HG03039 (cell line): ENCODE measurements around the gene RAN.

Experiments used
- ATAC-seq: cut with Tn5 transposase; IDR thresholded peaks from one replicate; pipeline ENCODE4 v1.9.1; 2021; ENCODE audit warnings: mild to moderate bottlenecking, moderate library complexity; ENCODE audit not compliant: unreplicated experiment

RAN gene

DNA sequence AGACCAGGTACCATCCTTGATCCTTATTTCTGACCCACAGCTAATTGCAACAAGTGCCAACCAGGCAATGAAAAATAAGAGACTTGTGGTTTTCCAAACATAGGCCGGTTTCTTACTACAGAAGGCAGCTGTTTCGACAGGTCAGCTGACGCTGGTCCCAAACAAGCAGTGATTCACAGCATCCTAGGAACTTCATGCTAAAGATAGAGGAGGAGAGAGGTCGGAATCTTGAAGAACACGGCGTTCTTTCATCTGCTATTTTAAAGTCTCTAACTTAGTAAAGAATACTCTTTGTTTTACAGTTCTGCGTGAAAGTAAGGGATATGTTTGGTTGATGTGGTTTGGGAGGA is 53.8 kb downstream of the RAN start:
- ATAC-seq, result no peak
